Loucy (cell line): ENCODE data around the gene PAM.

ENCODE experiments used
- H2AFZ ChIP-seq: fragments of 200-600 bp; sonication (generic); 2 replicates; pipeline ENCODE4 v1.6.0; 2016; ENCODE audit warnings: antibody characterized with exemption, mild to moderate bottlenecking, low read length, moderate library complexity
- H3F3A ChIP-seq: fragments of 200-600 bp; 2 replicates; pipeline ENCODE4 v1.6.0; 2016; ENCODE audit warnings: antibody characterized with exemption, low read depth, mild to moderate bottlenecking
- H3K27me3 ChIP-seq: fragments of 200-600 bp; sonication (generic); 2 replicates; pipeline ENCODE4 v1.6.1; 2014; ENCODE audit warnings: low read length, mild to moderate bottlenecking; ENCODE audit not compliant: insufficient read depth, poor library complexity, severe bottlenecking
- H3K36me3 ChIP-seq: fragments of 200-600 bp; sonication (generic); 2 replicates; pipeline ENCODE4 v1.6.1; 2016; ENCODE audit warnings: low read length; ENCODE audit not compliant: insufficient read depth
- H3K4me1 ChIP-seq: fragments of 200-600 bp; sonication (generic); 2 replicates; pipeline ENCODE4 v1.5.1; 2014; ENCODE audit warnings: low read length, mild to moderate bottlenecking; ENCODE audit not compliant: insufficient read depth, poor library complexity, severe bottlenecking
- H3K4me2 ChIP-seq: fragments of 200-600 bp; sonication (generic); 2 replicates; pipeline ENCODE4 v1.6.0; 2014; ENCODE audit warnings: antibody characterized with exemption, low read length, low read depth, mild to moderate bottlenecking; ENCODE audit not compliant: poor library complexity, severe bottlenecking
- H3K4me3 ChIP-seq: fragments of 200-600 bp; sonication (generic); 2 replicates; pipeline ENCODE4 v1.5.1; 2014; ENCODE audit warnings: low read length, mild to moderate bottlenecking, mixed read lengths; ENCODE audit not compliant: poor library complexity, severe bottlenecking
- H3K79me2 ChIP-seq: fragments of 200-600 bp; sonication (generic); 2 replicates; pipeline ENCODE4 v1.6.1; 2014; ENCODE audit warnings: low read length; ENCODE audit not compliant: insufficient read depth
- H3K9ac ChIP-seq: fragments of 200-600 bp; sonication (generic); 2 replicates; pipeline ENCODE4 v1.6.0; 2014; ENCODE audit warnings: mild to moderate bottlenecking, low read depth, low read length, moderate library complexity; ENCODE audit not compliant: poor library complexity, severe bottlenecking
- H3K9me2 ChIP-seq: fragments of 200-600 bp; sonication (generic); replicated peaks from 2 replicates; pipeline ENCODE4 v1.6.1; 2016; ENCODE audit warnings: low read depth, low read length, mixed read lengths
- H3K9me3 ChIP-seq: fragments of 200-600 bp; sonication (generic); 2 replicates; pipeline ENCODE4 v1.6.1; 2014; ENCODE audit warnings: mild to moderate bottlenecking, antibody characterized with exemption, low read length, low read depth; ENCODE audit not compliant: insufficient read depth
- H4K20me1 ChIP-seq: fragments of 200-600 bp; sonication (generic); 2 replicates; pipeline ENCODE4 v1.6.0; 2014; ENCODE audit warnings: antibody characterized with exemption, low read length, mild to moderate bottlenecking; ENCODE audit not compliant: insufficient read depth, poor library complexity, severe bottlenecking
- CTCF ChIP-seq: fragments of 200-600 bp; sonication (generic); conservative IDR thresholded peaks from 2 replicates; pipeline ENCODE4 v1.5.1; 2014; ENCODE audit warnings: mild to moderate bottlenecking, antibody characterized with exemption, low read length
- EZH2phosphoT487 ChIP-seq: fragments of 200-600 bp; IDR thresholded peaks from 2 replicates; pipeline ENCODE4 v1.6.1; 2018; ENCODE audit warnings: antibody characterized with exemption, mild to moderate bottlenecking, moderate library complexity, borderline replicate concordance

The PAM gene

GRCh38 chr5:102796498-102796897, 41.4 kb downstream of the PAM start:
- Histone ChIP-seq H3K9ac (no peak overlapping the region), H3K27me3 (no peaks in the 10 kb centered on the region), H3K9me2 (no peaks in the 10 kb centered on the region), H2AFZ (no peak overlapping the region), H3K4me3 (no peak overlapping the region), H3K9me3 (no peaks in the 10 kb centered on the region), H3K79me2 (peaks cover 15% of the 10 kb centered on the region), H3K4me1 (peaks cover 43% of the 10 kb centered on the region), H3F3A (no peaks in the 10 kb centered on the region), H4K20me1 (no peaks in the 10 kb centered on the region), H3K36me3 (no peaks in the 10 kb centered on the region), H3K4me2 (peak overlapping the region; percentile 12)
- TF ChIP-seq EZH2phosphoT487 (no peak), CTCF (no peak)

- H4K20me1 ChIP-seq, result no peaks in the 10 kb centered on the region
- no peaks in the 10 kb centered on the region for H3K27me3 ChIP-seq
- H3K4me3 ChIP-seq, result no peak overlapping the region
- H3K9me2 ChIP-seq, result no peaks in the 10 kb centered on the region
- H3F3A ChIP-seq, result no peaks in the 10 kb centered on the region
- H3K4me1 ChIP-seq, result peaks cover 41% of the 10 kb centered on the region
- H3K4me2 ChIP-seq, result peak overlapping the region; percentile 12
- H2AFZ ChIP-seq, result no peak overlapping the region
- no peak for TF ChIP-seq CTCF
- no peak for TF ChIP-seq EZH2phosphoT487
- H3K36me3 ChIP-seq, result no peaks in the 10 kb centered on the region
- H3K9ac ChIP-seq, result no peak overlapping the region
- H3K79me2 ChIP-seq, result peaks cover 15% of the 10 kb centered on the region
- H3K9me3 ChIP-seq, result no peaks in the 10 kb centered on the region
Measured at GRCh38 chr5:102797322-102797884, 42.3 kb downstream of the PAM start.

- H3K79me2 ChIP-seq, result peaks cover 11% of the 10 kb centered on the region
Measured at GRCh38 chr5:102798104-102798785, 43.1 kb downstream of the PAM start.

More at GRCh38 chr5:102798104-102798785, 43.1 kb downstream of the PAM start:
- TF ChIP-seq CTCF, result no peak
- Histone ChIP-seq H3K4me3 (no peak overlapping the region), H3K4me2 (no peak overlapping the region), H4K20me1 (no peaks in the 10 kb centered on the region), H2AFZ (no peak overlapping the region), H3K27me3 (no peaks in the 10 kb centered on the region), H3K9me3 (no peaks in the 10 kb centered on the region), H3K36me3 (no peaks in the 10 kb centered on the region), H3F3A (no peaks in the 10 kb centered on the region), H3K4me1 (peaks cover 42% of the 10 kb centered on the region), H3K9ac (no peak overlapping the region), H3K9me2 (no peaks in the 10 kb centered on the region)
